Neural crest cell (in vitro differentiated cells): ENCODE results near the gene HM13. TPM values are rescaled to one million over a fixed set of nuclear protein-coding genes. Genes with fewer than 3 reads are reported as not detected.
"Not testable (repeated sequence)": the region's sequence is repeated elsewhere in the genome, so short reads cannot be mapped to it uniquely, and the experiment has no call there.

Experiments
- DNase-seq: peaks from one replicate; pipeline ENCODE4 v3.0.0; 2021; ENCODE audit warnings: low read depth, mixed read lengths, low spot score
- H3K27ac Mint-ChIP-seq: one replicate; pipeline ENCODE4 v1.8.0; 2021; ENCODE audit warnings: mild to moderate bottlenecking, mixed read lengths; ENCODE audit not compliant: unreplicated experiment
- H3K27me3 Mint-ChIP-seq: 2 replicates; pipeline ENCODE4 v1.8.0; 2021; ENCODE audit warnings: low read depth, mild to moderate bottlenecking, mixed read lengths
- H3K36me3 Mint-ChIP-seq: 2 replicates; pipeline ENCODE4 v1.8.0; 2021; ENCODE audit warnings: low read depth, mild to moderate bottlenecking, mixed read lengths
- H3K4me1 Mint-ChIP-seq: 2 replicates; pipeline ENCODE4 v1.8.0; 2021; ENCODE audit warnings: mixed read lengths
- H3K4me3 Mint-ChIP-seq: one replicate; pipeline ENCODE4 v1.8.0; 2021; ENCODE audit warnings: mild to moderate bottlenecking, mixed read lengths
- H3K9me3 Mint-ChIP-seq: 2 replicates; pipeline ENCODE4 v1.8.0; 2021; ENCODE audit warnings: mixed read lengths
- CTCF ChIP-seq: fragments of 200-600 bp; sonication (generic); conservative IDR thresholded peaks from 2 replicates; pipeline ENCODE4 v1.5.0; 2021; ENCODE audit warnings: antibody characterized with exemption, mild to moderate bottlenecking
- total RNA-seq: library from RNA; stranded (reverse); gene quantifications from 2 replicates; pipeline ENCODE4 v1.2.1, GENCODE V29; 2021

HM13 gene
- total RNA-seq, 1 donor from 2014 or later: 179 TPM

- H3K9me3 Mint-ChIP-seq: no peaks in the 10 kb centered on the region
- peaks cover 4% of the 10 kb centered on the region for H3K4me1 Mint-ChIP-seq
- no peak overlapping the region for H3K4me3 Mint-ChIP-seq
- H3K27ac Mint-ChIP-seq: no peak overlapping the region
- peak; percentile 39 for TF ChIP-seq CTCF
- peak; percentile 23 for DNase-seq
- H3K36me3 Mint-ChIP-seq: no peaks in the 10 kb centered on the region
- no peaks in the 10 kb centered on the region for H3K27me3 Mint-ChIP-seq
These were observed 3.1 kb downstream of the HM13 start for GRCh38 chr20:31517373-31517772.

GRCh38 chr20:31521267-31521666 is 7.0 kb downstream of the HM13 start:
- not testable (repeated sequence) for DNase-seq, H3K36me3 Mint-ChIP-seq, H3K4me1 Mint-ChIP-seq, H3K9me3 Mint-ChIP-seq, H3K4me3 Mint-ChIP-seq, H3K27me3 Mint-ChIP-seq, H3K27ac Mint-ChIP-seq

DNA sequence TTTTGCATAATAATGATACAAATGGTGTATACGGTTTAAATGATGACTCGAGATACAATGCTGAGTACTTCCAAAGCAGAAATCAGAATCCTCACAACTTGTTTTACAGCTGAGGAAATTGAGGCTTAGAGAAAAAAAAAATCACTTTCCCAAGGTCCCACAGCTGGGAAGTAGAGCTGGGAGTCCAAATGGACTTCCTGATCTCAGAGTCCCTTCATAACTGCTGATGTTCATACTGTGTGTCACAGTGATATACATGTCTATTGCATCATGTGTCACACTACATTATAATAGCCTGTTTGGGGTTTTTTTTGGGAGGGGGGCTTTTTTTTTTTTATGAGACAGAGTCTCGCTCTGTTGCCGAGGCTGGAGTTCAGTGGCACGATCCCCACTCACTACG is 8.5 kb downstream of the HM13 start:
- Mint-ChIP-seq H3K9me3 (no peaks in the 10 kb centered on the region), H3K27ac (no peak overlapping the region), H3K4me3 (no peak overlapping the region), H3K27me3 (no peaks in the 10 kb centered on the region), H3K4me1 (no peaks in the 10 kb centered on the region), H3K36me3 (peaks cover 9% of the 10 kb centered on the region)
- TF ChIP-seq CTCF: no peak
- DNase-seq: no peak

GRCh38 chr20:31523361-31524283 is 9.4 kb downstream of the HM13 start:
- Mint-ChIP-seq H3K27ac (no peak overlapping the region), H3K4me3 (no peak overlapping the region), H3K9me3 (no peaks in the 10 kb centered on the region), H3K4me1 (no peaks in the 10 kb centered on the region), H3K36me3 (peaks cover 9% of the 10 kb centered on the region), H3K27me3 (no peaks in the 10 kb centered on the region)
- TF ChIP-seq CTCF: no peak
- DNase-seq: no peak

- no peaks in the 10 kb centered on the region for H3K27me3 Mint-ChIP-seq
- no peaks in the 10 kb centered on the region for H3K9me3 Mint-ChIP-seq
- TF ChIP-seq CTCF: no peak
- DNase-seq: no peak
- H3K4me1 Mint-ChIP-seq: no peaks in the 10 kb centered on the region
- H3K27ac Mint-ChIP-seq: peak overlapping the region; percentile 24
- no peak overlapping the region for H3K4me3 Mint-ChIP-seq
- H3K36me3 Mint-ChIP-seq: peaks cover 23% of the 10 kb centered on the region
These were observed 13.0 kb downstream of the HM13 start for GRCh38 chr20:31527266-31527665.

- no peaks in the 10 kb centered on the region for H3K9me3 Mint-ChIP-seq
- no peaks in the 10 kb centered on the region for H3K4me1 Mint-ChIP-seq
- H3K27ac Mint-ChIP-seq: no peak overlapping the region
- no peak for TF ChIP-seq CTCF
- no peak overlapping the region for H3K4me3 Mint-ChIP-seq
- H3K27me3 Mint-ChIP-seq: no peaks in the 10 kb centered on the region
- H3K36me3 Mint-ChIP-seq: peaks cover 31% of the 10 kb centered on the region
- no peak for DNase-seq
These were observed 21.1 kb downstream of the HM13 start for GRCh38 chr20:31535298-31535697.
